Measurements from ENCODE around the gene STAT6.

STAT6 gene

GRCh38 chr12:57099766-57100165 is 11.4 kb downstream of the STAT6 start:
- DNase-seq: no peak

DNA sequence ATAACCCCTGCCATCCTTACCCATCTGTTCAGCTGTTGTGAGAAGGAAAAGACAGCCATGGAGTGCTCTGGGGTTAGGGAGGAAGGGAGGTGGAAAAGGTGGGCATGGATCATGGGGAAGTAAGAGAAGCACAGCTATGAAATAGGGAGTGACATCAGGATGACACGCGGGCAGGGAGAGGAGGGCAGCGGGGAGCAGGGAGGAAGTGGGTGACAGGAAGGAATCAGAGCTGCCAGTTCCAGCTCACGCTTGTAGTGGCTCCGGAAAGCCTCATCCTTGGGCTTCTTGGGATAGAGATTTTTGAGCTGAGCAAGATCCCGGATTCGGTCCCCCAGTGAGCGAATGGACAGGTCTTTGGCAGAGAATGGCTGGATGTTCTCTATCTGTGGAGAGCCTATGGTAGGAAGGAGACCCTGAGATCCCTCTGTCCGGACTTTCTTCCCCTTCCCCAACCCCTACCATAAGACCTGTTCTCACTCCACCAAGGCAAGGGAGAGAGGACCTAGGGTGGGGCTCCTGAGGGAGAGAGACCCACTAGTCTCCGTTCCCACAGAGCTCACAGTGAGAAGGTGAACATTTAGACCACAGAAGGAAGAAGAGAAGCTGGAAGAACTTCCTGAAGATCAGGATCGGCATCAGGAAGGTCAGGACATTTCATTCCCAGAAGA is 12.0 kb downstream of the STAT6 start:
- no peak for DNase-seq

DNA sequence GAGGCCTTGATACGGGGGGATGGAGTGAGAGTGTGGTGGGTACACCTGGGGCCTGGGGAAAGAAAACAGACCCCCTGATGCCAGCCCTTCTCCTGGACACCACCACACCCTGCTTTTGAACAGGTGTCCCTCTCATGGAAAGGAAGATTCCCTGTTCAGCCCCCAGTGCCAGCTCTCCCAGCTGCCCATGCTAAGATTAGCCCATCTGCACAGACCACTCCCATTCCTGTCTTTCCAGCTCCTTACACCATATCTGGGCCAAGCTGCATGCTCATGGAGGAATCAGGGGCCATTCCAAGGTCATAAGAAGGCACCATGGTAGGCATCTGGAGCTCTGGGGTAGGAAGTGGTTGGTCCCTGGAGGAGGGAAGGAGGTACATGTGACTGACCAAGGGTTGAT is 12.6 kb downstream of the STAT6 start:
- no peak for DNase-seq

GRCh38 chr12:57097554-57097835 is 13.7 kb downstream of the STAT6 start:
- no peak for DNase-seq

- DNase-seq: no peak
Measured at GRCh38 chr12:57096748-57097553, 14.2 kb downstream of the STAT6 start.

DNA sequence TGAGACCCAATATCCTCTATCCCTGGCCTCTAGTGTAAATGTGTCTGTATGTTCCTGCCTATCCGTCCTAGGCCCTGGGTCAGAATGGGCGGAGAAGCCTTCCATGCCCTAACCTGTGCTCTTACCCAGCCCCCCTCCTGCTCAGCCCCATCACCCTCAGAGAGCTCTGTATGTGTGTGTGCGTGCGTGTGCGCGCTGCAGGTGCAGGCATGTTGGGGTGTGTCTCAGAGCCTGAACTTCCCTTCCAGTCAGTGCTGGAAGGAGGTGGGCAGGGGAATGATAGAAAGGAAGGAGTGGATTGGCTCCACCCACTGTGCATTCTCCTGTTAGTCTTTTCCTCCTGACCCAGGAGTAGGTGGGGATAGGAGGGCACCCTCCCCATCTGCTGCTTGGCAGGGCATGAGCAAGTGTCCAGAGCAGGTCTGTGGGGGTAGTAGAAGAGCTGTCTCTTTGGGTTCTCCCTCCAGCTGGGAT is 15.0 kb downstream of the STAT6 start:
- DNase-seq: no peak

DNA sequence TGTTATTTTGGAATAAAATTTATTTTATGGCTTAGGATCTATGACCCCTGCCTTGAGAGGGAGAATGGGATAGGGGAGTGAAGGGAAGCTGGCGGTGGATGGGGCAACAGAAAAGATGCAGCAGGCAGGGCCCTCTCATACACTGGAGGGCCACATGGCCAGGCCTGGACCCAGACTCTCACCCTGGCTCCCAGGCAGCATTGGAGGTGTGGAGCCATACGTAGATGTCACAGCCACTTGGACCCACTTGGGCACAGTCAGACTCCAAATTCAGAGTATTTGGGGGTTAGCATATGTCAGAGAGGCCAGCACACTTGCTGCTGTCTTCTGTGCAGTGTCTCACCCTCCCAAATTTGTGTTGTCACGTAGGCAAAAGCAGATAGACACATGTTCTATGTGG is 15.7 kb downstream of the STAT6 start:
- DNase-seq: no peak

DNA sequence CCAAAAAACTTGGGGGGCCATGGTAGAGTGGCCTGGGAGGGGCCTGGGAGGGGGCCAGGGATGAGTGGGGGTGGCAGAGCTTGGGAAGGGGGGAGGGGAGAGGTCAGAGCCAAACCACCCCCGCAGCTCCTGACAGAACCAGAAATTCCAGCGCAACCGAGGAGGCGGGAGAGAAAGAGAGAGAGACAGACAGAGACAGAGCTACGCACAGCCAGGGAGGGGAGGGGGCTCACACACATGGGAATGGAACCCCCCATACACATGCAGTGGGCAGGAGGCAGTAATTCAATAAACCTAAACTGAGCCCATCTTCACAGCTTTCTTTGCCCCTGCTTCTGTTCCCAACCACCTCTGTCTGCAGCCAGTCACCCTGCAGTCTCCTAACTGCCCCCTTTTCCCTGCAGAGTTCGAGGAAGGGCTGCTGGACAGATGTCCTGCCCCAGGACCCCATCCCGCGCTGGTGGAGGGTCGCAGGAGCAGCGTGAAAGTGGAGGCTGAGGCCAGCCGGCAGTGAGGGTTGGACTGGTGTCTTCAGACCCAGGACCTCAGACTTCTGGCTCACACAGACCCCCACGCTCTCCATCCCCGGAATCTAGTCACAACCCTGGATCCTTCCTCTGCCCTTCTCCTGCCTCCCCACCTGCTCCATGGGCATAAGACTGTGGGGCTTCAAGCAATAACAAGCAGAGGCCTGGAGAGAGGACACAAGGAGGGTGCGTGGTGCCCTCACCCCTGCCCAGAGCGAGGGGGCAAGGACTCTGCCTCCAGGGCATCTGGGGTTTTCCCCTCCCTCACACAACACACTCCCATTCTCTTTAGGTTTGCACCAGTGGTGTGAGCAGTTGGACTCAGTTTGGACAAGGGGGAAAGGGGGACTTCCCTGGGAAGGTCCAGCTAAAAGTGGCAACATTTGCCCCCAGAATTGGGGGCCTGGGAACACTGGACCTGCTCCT is 16.7 kb downstream of the STAT6 start:
- no peak for DNase-seq

GRCh38 chr12:57093415-57094207 is 17.6 kb downstream of the STAT6 start:
- DNase-seq: peak; percentile 64 to 66

- no peak for DNase-seq
Measured at GRCh38 chr12:57092876-57093414, 18.2 kb downstream of the STAT6 start.

- DNase-seq: no peak
Measured at GRCh38 chr12:57092529-57092862, 18.7 kb downstream of the STAT6 start.

- no peak for DNase-seq
Measured at GRCh38 chr12:57091638-57092528, 19.3 kb downstream of the STAT6 start.

DNA sequence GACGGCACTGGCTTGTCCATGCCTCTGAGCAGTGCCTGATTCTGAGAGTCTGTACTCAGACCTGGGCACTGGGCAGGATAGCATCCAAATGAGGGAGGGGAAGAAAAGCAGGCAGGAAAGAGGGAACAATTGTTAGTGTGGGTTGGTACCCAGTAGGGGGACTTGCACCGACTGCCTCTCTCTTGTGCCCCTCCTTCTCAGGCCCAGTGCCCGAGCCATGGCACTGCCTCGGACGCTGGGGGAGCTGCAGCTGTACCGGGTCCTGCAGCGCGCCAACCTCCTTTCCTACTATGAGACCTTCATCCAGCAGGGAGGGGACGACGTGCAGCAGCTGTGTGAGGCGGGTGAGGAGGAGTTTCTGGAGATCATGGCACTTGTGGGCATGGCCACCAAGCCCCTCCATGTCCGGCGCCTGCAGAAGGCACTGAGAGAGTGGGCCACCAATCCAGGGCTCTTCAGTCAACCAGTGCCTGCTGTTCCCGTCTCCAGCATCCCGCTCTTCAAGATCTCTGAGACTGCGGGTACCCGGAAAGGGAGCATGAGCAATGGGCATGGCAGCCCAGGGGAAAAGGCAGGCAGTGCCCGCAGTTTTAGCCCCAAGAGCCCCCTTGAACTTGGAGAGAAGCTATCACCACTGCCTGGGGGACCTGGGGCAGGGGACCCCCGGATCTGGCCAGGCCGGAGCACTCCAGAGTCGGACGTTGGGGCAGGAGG is 20.1 kb downstream of the STAT6 start:
- no peak for DNase-seq

- no peak for DNase-seq
Measured at GRCh38 chr12:57090490-57090889, 20.7 kb downstream of the STAT6 start.

DNA sequence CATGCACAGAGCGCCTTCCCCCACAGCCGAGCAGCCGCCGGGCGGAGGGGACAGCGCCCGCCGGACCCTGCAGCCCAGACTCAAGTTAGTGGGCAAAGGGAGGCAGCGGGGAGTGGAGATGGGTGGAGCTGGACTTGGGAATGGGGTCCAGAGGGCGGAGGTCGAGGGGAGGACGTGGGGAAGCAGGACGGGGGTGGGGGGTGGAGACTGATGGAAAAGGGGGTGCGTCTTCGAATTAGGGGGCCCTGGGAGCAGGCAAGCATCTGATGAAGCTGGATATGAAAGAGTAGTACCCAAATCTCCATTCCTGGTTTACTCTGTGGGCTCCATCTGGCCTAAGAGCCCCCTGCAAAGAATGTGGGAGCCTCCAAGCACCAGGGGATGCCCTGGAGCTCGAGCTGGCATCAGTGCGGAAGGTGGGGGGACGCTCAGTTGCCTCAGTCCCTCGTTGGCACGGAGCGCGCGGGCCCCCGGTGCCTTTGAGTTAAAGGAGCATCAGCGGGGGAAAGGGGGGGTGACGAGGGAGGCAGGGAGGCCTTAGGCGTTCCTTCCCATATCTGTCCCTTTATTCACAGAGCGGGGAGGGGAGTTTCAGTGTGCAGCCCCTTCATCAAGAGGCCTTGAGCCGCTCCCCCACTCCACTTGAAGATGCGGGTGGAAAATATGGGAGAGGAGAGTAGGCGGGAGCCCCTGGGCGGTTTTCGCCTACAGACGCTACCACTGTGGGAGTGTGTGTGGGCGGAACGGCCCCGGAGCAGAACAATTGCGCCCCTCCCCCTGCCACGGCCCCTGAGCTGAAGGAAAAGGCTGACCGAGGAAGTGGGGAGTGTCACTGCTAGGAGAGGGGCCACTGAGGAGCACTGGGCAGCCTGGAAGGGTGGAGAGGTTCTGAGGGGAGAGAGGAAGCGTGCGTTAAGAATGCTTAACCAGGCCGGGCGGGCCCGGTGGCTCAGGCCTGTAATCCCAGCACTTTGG is 21.6 kb downstream of the STAT6 start:
- peak; percentile 35 to 47 for DNase-seq

GRCh38 chr12:57088354-57089270 is 22.6 kb downstream of the STAT6 start, which contains the start of gene NAB2:
NAB2 (plus strand) TSS chr12:57089114; CDS start chr12:57089272, 158 bp downstream.
- peak; percentile 95 to 96 for DNase-seq

DNA sequence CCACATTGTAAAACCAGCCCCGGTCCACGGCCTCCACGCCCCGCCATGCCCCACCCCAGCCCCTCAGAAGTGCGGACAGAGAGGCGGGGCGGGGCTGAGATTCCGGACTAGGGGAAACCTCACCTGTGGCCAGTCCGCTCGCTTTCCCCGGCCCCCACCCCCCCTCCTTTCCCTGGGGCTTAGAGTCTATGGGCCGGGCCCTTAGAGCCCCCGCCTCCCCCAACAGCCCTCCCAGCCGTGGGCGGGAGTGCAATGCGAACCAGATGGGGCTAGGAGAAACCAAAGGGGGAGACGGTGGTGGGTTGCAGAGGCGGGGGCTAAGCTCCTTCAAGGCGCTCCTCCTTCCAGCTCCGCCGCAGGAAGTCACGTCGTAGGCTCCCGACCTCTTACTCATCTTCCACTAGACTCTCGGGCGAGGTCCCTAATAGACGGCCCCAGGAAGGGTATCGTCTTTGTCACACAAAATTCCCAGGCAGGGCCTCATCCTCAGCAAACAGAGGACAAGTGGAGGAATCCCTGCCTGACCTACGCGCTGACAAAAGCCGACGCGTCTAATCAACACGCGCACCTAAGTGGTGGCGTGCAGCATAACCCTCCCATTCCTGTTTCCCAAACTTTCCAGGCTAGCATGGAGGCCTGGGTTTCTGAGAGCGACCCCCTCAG is 23.3 kb downstream of the STAT6 start:
- peak; percentile 79 to 80 for DNase-seq
